Vagina (tissue), 2 donors: ENCODE data around the gene ANAPC7. TPM values are rescaled to one million over a fixed set of nuclear protein-coding genes. Genes with fewer than 3 reads are reported as not detected.
A peak's percentile ranks its signal among the peaks of the same experiment; 100 is the strongest.

Source experiments
- DNase-seq, 2 donors: peaks; one replicate each; pipeline ENCODE4 v3.0.0-alpha.2; 2017; ENCODE audit errors: extremely low spot score in 2 of 2
- H3K27ac ChIP-seq: fragments of 200-600 bp; sonication (generic); one replicate; pipeline ENCODE4 v1.5.1; 2019
- H3K27me3 ChIP-seq: fragments of 200-600 bp; sonication (generic); one replicate; pipeline ENCODE4 v1.5.1; 2019
- H3K36me3 ChIP-seq, 2 donors: fragments of 200-600 bp; sonication (generic); one replicate each; pipeline ENCODE4 v1.5.1; 2017 to 2019
- H3K4me1 ChIP-seq: fragments of 200-600 bp; sonication (generic); one replicate; pipeline ENCODE4 v1.5.1; 2019
- H3K4me3 ChIP-seq, 2 donors: fragments of 200-600 bp; sonication (generic); 1 replicate in 1 of 2; 2 replicates in 1 of 2; pipeline ENCODE4 v1.5.1; 2016 to 2019
- H3K9me3 ChIP-seq: fragments of 200-600 bp; sonication (generic); one replicate; pipeline ENCODE4 v1.5.1; 2019
- POLR2A ChIP-seq, 2 donors: fragments of 450-650 bp; IDR thresholded peaks; one replicate each; pipeline ENCODE4 v1.6.1; 2017; ENCODE audit warnings: antibody characterized with exemption in 2 of 2, mild to moderate bottlenecking in 2 of 2, moderate library complexity in 2 of 2
- POLR2AphosphoS5 ChIP-seq, 2 donors: sonication (generic); formaldehyde crosslinking; IDR thresholded peaks; one replicate each; pipeline ENCODE4 v1.9.0; 2017; ENCODE audit warnings: antibody characterized with exemption in 2 of 2, mild to moderate bottlenecking in 2 of 2, low read depth in 1 of 2; ENCODE audit not compliant: insufficient read depth in 1 of 2
- intact Hi-C: fragments of 100-400 bp; cut with DNase I; formaldehyde crosslinking; loops from one replicate; pipeline ENCODE4 v1.15.1; 2023
- total RNA-seq: library from RNA; depleted of rRNA; stranded (reverse); fragments of >200 nt; gene quantifications from one replicate; pipeline ENCODE4 v1.2.3, GENCODE V29; 2016
- TF ChIP-seq, protein P1 (sequence below), 3 experiments: fragments of 450-650 bp in 2 of 3; fragments of 200-600 bp in 1 of 3; sonication (generic) in 1 of 3; IDR thresholded peaks; one replicate each; pipeline ENCODE4 v1.5.1; 2017 to 2019; ENCODE audit warnings: antibody characterized with exemption in 3 of 3, mild to moderate bottlenecking in 2 of 3, moderate library complexity in 2 of 3

Gene ANAPC7
- total RNA-seq, 1 donor from 2014 or later = 57.9 TPM

DNA sequence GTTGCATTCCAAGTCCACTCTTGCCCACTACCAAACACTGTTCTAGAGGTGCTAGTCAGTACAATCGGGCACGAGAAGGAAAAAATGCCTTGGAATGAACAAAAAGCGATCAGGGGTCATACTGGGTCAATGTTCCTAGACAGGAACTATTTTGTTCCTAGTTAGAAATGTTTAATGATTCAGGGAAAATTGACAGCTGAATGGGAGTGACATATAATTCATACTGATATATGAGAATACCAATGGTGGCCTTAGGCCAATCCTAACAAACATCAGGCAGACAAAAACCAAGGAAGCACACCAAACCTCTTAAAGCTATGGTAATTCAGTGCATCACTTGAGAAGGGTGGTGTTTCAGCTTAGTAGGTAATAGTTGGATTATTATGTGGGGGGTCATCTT lies 51.1 kb downstream of the ANAPC7 start:
- DNase-seq = no peak
- Histone ChIP-seq H3K4me1 (peaks cover 12% of the 10 kb centered on the region), H3K4me3 (no peak overlapping the region), H3K9me3 (no peaks in the 10 kb centered on the region), H3K27ac (no peak overlapping the region), H3K27me3 (no peaks in the 10 kb centered on the region), H3K36me3 (peaks cover 0 to 24% of the 10 kb centered on the region in 2 donors)
- TF ChIP-seq POLR2A (IDR thresholded peaks at IDR 0.05) = no peak
- intact Hi-C loops = no loop called here

DNA sequence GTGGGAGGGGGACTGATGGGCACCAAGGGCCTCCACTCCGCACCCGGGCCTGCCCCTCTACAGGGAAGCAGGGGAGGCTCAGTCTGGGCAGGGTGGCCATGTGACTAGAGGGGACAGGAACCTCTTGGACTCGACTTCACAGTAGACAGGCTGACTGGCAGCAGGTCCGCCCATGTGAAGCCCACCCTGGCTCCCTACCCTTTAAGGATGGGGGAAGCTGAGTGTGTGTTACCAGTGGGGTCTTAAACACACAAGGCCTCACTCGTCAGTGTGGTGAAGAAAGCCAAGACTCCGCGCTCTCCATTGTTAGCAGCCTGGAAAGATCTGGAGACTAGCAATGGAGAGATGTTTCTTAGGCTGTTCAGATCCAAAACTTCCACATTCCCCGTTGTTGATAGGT lies 52.4 kb downstream of the ANAPC7 start:
- H3K27ac ChIP-seq = no peak overlapping the region
- peaks cover 14% of the 10 kb centered on the region for H3K4me1 ChIP-seq
- intact Hi-C loops = no loop called here
- no peak overlapping the region for H3K4me3 ChIP-seq
- H3K9me3 ChIP-seq = no peaks in the 10 kb centered on the region
- H3K27me3 ChIP-seq = no peaks in the 10 kb centered on the region
- TF ChIP-seq POLR2AphosphoS5 (IDR thresholded peaks at IDR 0.05; ENCODE audit: insufficient read depth in 1 of 2, low read depth in 1 of 2) = no peak
- no peak for TF ChIP-seq POLR2A (IDR thresholded peaks at IDR 0.05)
- TF ChIP-seq, protein P1, sequence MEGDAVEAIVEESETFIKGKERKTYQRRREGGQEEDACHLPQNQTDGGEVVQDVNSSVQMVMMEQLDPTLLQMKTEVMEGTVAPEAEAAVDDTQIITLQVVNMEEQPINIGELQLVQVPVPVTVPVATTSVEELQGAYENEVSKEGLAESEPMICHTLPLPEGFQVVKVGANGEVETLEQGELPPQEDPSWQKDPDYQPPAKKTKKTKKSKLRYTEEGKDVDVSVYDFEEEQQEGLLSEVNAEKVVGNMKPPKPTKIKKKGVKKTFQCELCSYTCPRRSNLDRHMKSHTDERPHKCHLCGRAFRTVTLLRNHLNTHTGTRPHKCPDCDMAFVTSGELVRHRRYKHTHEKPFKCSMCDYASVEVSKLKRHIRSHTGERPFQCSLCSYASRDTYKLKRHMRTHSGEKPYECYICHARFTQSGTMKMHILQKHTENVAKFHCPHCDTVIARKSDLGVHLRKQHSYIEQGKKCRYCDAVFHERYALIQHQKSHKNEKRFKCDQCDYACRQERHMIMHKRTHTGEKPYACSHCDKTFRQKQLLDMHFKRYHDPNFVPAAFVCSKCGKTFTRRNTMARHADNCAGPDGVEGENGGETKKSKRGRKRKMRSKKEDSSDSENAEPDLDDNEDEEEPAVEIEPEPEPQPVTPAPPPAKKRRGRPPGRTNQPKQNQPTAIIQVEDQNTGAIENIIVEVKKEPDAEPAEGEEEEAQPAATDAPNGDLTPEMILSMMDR (IDR thresholded peaks at IDR 0.05) = no peak
- H3K36me3 ChIP-seq = peaks cover 0 to 37% of the 10 kb centered on the region in 2 donors
- DNase-seq = no peak

DNA sequence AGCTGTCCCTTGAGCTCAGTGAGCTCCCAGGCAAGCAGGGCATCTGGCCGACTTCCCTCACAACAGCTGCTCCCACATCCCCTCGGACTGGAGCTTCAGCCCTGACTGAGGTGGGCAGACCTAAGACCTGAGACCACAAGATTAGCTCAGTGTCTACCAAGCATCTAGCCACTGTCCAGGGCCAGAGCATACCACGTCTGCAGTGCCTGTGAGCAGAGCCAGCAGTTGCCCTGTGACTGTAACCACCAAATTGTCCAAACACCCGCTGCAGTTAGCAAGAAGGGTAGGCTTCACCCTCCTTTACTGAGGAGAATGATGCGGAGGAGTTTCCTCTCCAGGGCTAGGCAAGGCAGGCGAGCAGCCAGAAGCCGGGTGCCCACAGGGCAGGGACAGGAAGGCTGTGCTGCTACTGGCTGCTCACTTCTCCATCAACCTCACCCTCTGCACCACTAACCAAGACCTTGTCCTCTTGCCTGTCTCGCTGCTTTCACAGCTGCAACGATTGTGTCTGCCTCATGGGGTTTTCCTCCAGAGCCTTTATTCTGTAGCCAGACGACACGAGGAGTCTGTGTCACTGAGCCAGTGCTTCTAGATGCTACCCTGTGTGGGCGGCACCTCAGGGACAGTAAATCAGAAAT lies 53.9 kb downstream of the ANAPC7 start:
- Histone ChIP-seq H3K9me3 (no peaks in the 10 kb centered on the region), H3K4me1 (peaks cover 25% of the 10 kb centered on the region), H3K4me3 (no peak overlapping the region), H3K27ac (no peak overlapping the region), H3K27me3 (no peaks in the 10 kb centered on the region), H3K36me3 (peaks cover 0 to 51% of the 10 kb centered on the region in 2 donors)
- intact Hi-C loops = no loop called here
- TF ChIP-seq POLR2AphosphoS5 (IDR thresholded peaks at IDR 0.05; ENCODE audit: insufficient read depth in 1 of 2, low read depth in 1 of 2) (peak in 1 of 2 donors; percentile 1), POLR2A (IDR thresholded peaks at IDR 0.05) (no peak)
- TF ChIP-seq, protein P1 (IDR thresholded peaks at IDR 0.05) = no peak
- DNase-seq = no peak

DNA sequence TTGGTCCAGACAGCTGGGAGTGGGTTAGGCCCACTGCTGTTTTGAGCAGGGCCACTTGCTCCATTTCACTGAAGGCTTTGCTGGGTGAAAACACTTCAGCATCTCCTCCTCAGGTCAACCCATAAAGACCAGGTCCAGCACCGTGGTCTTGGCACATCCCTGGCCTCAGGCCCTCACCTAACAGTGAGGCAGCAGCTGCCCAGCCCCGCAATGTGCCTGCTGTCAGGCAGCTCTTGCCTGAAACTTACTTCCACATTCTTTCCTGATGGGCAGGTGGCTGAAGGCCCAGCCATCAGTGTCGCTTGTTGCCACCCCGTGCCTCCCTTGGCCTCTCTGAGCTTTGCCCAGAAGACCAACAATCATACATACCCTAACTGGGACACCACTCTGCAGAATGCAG lies 54.4 kb downstream of the ANAPC7 start:
- Histone ChIP-seq H3K9me3 (no peaks in the 10 kb centered on the region), H3K27me3 (no peaks in the 10 kb centered on the region), H3K36me3 (peaks cover 0 to 57% of the 10 kb centered on the region in 2 donors), H3K4me1 (peaks cover 31% of the 10 kb centered on the region), H3K27ac (peak overlapping the region; percentile 46), H3K4me3 (no peak overlapping the region)
- intact Hi-C loops = no loop called here
- TF ChIP-seq POLR2A (IDR thresholded peaks at IDR 0.05) = no peak
- TF ChIP-seq POLR2AphosphoS5 (IDR thresholded peaks at IDR 0.05; ENCODE audit: insufficient read depth in 1 of 2, low read depth in 1 of 2) = peak in 1 of 2 donors; percentile 19
- no peak for DNase-seq

DNA sequence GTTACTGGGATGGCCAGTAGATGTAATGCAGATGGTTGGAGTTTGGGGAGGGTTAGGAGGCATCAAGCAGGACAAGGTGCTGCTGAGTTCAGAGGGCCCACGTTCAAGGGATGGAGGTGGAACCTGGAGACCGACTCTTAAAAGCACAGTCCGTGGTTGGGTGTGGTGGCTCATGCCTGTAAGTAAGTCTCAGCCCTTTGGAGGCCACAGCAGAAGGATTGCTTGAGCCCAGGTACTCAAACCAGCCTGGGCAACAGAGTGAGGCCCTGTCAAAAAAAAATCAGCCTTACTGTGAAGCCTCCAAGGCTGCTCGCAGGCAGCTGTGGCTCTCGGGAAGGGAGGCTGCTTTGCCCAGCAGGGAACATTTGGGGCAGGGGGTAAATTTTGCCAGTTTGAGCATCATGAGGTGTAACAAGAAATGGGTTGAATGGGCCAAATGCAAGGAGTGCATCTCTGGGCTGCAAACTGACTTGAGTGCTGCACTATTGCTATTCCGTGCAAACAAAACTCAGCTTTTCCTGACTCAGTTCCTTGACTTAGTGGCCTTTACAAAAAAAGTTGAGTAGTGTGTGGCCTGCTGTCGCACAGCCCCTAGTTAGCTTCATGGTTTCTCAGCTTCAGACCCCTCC lies 55.0 kb downstream of the ANAPC7 start:
- Histone ChIP-seq H3K27ac (peak overlapping the region; percentile 46), H3K4me1 (peaks cover 34% of the 10 kb centered on the region), H3K27me3 (no peaks in the 10 kb centered on the region), H3K36me3 (peaks cover 0 to 62% of the 10 kb centered on the region in 2 donors), H3K9me3 (no peaks in the 10 kb centered on the region), H3K4me3 (no peak overlapping the region)
- intact Hi-C loops = no loop called here
- DNase-seq = no peak
- no peak for TF ChIP-seq POLR2AphosphoS5 (IDR thresholded peaks at IDR 0.05; ENCODE audit: insufficient read depth in 1 of 2, low read depth in 1 of 2)
- TF ChIP-seq, protein P1 (IDR thresholded peaks at IDR 0.05) = no peak
- TF ChIP-seq POLR2A (IDR thresholded peaks at IDR 0.05) = no peak

DNA sequence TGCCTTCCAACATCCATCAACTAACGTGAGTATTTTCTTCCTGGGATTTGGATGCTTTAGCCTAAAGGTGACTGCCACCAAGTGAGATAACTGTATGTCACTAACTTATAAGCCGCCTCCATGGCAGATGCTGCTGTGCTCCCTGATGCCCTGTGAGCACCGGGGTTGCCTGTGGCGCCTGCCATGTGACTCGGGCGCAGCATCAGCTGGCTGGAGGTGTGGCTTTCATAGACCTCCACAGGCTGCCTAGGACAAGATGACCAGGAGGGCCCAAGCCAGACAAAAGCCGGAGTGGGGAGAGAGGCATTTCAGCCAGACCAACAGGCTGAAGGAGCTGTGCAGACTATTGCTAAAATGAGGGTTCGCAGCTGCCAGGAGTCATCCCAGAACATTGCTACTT lies 55.7 kb downstream of the ANAPC7 start:
- no peak overlapping the region for H3K27ac ChIP-seq
- H3K27me3 ChIP-seq = no peaks in the 10 kb centered on the region
- no peak for DNase-seq
- no peak overlapping the region for H3K4me3 ChIP-seq
- peaks cover 0 to 70% of the 10 kb centered on the region in 2 donors for H3K36me3 ChIP-seq
- H3K9me3 ChIP-seq = no peaks in the 10 kb centered on the region
- H3K4me1 ChIP-seq = peaks cover 34% of the 10 kb centered on the region
- TF ChIP-seq POLR2A (IDR thresholded peaks at IDR 0.05) (no peak), POLR2AphosphoS5 (IDR thresholded peaks at IDR 0.05; ENCODE audit: insufficient read depth in 1 of 2, low read depth in 1 of 2) (no peak)
- TF ChIP-seq, protein P1 (IDR thresholded peaks at IDR 0.05) = no peak
- intact Hi-C loops = no loop called here
